Measurements from ENCODE around the gene BPIFB6.

BPIFB6 gene

GRCh38 chr20:33031531-33031930 lies at the start of gene BPIFB6:
BPIFB6 (plus strand) TSS chr20:33031648; CDS start chr20:33031648, 0 bp downstream.
- DNase-seq (ENCODE audit: low spot score) = no peak

DNA sequence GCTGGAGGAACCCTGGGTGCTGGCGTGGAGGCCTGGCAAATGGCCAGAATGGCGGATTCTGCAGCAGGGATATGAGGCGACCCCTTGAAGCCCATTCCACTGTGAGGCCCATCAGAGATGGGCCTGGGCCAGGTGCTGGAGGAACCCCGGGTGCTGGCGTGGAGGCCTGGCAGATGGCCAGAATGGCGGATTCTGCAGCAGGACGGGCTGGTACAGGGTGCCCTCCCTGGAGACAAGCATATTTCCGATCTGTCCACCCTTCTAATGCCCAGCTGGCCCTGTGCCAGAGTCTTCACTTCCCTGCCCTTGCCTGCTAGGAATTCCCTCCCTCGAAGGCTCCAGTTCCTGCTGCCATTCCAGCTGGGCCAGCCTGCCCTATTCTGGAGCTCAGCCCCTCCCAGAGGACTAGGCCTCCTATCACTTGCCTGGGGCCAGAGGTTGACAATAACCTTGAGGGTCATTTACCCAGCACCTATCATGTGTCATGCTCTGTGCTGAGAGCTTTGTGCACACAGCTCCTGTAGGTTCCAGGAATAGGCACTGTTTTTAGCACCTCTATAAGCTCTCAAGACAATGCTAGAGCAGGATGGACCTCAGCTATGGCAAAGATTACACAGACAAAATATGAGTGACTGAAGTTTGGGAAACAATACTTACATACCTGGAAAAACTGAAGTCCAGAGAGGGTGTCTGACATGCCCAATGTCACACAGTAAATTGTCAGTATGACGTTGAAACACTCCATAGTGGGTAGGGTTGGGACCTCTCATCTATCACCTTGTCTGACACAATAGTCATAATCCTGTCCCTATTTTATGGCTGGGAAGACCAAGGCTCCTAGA lies 48.6 kb upstream of the BPIFB6 start:
- peak; percentile 53 for DNase-seq (ENCODE audit: low spot score)

- DNase-seq (ENCODE audit: low spot score) = no peak
Measured at GRCh38 chr20:32983459-32984112, 47.9 kb upstream of the BPIFB6 start.

- peak; percentile 84 for DNase-seq (ENCODE audit: low spot score)
Measured at GRCh38 chr20:32984196-32984595, 47.3 kb upstream of the BPIFB6 start.

GRCh38 chr20:32984631-32985354 lies 46.7 kb upstream of the BPIFB6 start:
- DNase-seq (ENCODE audit: low spot score) = no peak

DNA sequence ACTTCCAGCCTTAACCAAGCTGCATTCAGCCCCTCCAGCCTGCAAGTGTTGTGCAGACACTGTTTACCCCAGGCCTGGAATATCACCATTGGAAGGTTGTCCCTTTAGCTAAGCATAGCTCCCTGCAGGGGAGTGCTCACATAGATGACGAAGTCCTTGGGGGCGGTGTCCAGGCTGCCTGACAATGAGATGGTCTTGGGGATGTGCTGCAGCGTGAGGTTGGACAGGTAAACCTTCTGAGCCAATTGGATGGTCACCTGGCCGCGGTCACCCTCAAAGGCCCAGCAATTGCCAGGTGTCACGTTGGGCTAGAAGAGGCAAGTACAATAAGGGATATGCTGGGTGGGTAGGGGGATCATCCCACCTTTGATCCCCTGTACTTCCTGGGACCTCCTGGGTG lies 45.9 kb upstream of the BPIFB6 start:
- DNase-seq (ENCODE audit: low spot score) = no peak

DNA sequence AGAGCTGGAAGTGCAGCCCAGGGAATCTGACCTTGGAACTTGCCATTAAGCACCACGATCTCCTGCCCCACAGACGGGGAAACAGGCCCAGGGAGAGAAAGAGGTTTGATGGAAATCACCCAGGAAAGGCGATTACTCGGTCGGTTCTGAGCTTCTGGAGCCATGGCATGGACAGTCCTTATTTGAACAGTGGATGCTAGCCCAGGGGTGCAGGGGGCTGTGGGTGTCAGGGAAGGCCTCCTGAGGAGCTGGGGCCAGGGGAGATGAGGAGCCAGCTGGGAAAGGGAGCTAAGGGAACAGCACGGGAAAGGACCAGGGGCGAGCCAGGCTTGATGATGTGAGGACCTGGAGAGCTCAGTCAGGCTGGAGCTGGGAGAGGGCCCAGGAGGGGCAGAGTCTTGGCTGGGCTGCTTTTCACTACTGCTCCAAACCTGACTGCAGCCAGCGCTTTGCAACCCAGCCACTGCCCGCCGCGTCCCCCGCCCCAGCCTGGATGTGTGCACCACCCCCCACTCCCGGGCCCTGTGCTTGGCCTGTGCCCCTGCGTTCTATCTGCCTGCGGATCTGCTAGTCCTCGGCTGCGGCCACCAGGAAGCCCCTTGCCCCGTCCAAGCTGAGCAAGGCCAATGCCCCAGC lies 45.0 kb upstream of the BPIFB6 start:
- DNase-seq (ENCODE audit: low spot score) = peak; percentile 42

DNA sequence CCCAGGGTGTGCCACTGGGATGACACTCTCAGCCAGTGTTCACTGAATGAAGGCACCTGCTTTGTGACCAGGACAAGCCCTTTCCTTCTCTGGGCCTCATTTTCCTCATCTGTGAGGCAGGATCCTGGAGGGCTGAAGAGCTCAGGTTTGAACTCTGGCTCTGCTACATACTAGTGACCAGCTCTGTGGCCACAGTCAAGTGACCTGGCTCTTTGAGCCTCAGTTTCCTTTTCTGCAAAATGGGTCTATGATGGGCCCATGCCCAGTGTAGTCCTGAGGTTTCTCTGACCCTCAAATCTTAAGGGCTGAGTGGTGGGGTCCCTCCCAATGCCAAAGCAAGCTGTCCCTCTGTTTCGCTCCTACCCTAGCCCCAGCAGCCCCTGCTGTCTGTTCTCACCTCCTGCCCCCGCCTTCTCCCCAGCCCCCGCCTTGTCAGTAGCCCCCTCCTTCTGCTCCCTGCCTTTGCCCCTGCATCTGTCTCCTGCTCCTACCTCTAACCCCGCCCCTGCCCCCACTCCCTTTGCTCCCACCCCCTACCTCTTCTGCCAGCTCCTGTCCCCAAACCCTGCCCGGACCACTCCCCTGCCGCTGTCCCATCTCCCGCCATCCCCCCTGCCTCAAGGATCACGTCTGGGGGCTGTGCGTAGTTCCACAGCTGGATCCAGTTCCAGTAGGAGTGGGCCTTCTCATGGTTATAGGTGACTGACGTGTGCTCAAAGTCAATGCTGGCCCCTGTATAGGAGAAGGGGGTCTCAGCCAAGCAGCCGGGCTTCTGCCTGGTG lies 44.2 kb upstream of the BPIFB6 start:
- no peak for DNase-seq (ENCODE audit: low spot score)

GRCh38 chr20:32988008-32988407 lies 43.4 kb upstream of the BPIFB6 start:
- DNase-seq (ENCODE audit: low spot score) = no peak

DNA sequence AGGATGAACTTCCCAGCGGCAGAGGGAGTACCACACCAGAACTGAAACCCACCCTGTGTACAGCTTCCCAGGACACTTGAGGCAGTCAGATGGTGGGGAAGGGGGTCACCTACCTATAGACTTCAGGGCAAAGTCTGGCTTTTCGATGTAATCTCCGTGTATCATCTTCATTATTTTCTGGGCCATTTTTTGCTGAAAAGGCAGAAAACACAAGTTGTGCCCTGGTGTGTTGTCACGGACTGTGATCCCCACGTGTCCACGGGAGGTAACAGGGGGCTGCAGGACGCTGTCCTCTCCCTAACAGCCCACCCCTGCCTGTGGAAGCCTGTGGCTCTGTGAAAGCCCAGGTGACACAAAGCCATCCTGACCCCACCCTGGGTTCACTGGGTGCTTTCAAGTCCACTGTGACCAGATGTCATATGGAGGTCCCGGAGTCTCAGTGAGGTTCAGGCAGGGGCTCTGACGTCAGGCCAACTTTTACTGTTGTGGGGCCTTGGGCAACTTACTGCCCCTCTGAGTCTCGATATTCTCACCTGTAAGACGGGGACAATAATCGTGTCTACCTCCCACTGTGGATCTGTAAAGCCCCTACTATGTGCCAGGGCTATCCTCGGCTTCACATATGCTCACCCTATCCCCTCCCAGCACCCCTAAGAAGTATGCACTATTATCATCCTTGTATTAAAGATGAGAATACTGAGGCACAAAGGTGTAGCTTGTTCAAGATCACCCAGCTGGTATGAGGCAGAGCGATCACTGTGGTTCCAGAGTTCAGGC lies 41.8 kb upstream of the BPIFB6 start:
- no peak for DNase-seq (ENCODE audit: low spot score)

DNA sequence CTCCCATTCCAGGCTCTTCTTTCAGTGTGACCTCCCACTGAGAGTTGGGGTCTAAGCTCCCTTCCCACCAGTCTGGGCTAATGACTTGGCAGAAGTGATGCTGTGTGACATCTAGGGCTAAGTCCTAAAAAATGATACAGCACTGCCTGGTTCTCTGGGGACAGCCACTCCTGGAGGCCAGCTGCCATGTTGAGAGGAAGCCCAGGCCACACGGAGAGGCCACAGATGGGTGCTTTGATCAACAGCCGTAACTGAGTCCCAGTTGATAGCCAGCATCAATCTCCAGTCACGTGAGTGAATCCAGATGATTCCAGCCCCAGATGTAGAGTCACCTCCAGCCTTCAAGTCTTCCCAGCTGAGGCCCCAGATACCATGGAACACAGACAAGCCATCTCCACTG lies 41.0 kb upstream of the BPIFB6 start:
- DNase-seq (ENCODE audit: low spot score) = no peak

DNA sequence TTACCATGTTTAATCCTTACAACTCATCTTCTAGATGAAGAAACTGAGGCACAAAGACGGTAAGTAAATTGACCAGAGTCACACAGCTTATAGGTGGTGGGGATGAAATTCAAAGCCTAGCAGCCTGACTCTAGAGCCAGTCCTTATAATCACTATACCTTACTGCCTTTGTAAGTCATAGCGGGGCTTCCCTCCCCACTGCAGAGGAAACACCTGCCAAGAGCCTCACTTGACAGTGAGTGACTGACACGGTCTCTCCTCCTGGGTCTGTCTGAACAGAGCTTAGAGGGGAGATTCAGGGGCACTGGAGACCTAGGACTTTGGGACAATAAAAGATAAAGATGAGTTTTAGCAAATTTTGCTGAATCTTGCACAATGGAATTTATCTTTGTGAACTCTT lies 40.1 kb upstream of the BPIFB6 start:
- no peak for DNase-seq (ENCODE audit: low spot score)

DNA sequence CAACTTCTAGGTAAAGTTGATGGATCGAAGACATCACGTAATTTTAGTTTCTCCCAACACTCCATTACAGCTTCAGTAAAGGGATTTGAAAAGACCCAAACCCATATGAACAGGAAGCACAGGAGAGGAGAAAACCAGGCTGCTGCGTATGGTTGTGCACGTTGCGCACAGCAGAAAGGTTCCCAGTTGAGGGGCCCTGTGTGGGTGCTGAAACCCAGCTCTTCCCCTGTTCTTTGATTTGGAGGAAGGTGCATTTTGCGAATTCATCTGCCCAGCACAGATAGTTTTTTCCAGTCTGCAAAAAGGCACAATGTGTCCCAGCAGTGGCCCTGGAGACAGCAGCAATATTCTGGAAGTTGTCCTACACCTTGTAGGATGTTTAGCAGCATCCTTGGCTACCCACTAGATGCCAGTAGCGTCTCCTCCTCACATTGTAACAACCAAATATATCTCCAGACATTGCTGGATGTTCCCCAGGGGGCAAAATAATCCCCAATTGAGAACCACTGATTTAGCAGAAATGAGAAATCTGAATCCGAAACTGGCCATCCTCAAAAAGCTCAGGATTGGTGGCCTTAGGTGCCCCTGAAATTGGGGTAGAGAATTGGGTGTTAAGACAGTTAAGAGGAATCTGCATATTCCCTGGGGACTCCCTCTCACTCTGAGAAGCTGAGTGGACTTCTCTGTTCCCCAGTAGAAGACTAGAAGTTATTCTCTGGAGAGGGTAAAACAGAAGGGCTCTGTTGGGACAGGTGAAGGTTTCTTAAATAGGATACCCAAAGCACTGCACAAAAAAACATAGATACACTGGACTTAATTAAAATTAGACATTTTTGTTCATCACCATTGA lies 39.4 kb upstream of the BPIFB6 start:
- DNase-seq (ENCODE audit: low spot score) = no peak

- DNase-seq (ENCODE audit: low spot score) = no peak
Measured at GRCh38 chr20:32993496-32994050, 37.9 kb upstream of the BPIFB6 start.

GRCh38 chr20:32995802-32996201 lies 35.6 kb upstream of the BPIFB6 start:
- DNase-seq (ENCODE audit: low spot score) = no peak

GRCh38 chr20:32997431-32997830 lies 34.0 kb upstream of the BPIFB6 start:
- no peak for DNase-seq (ENCODE audit: low spot score)

DNA sequence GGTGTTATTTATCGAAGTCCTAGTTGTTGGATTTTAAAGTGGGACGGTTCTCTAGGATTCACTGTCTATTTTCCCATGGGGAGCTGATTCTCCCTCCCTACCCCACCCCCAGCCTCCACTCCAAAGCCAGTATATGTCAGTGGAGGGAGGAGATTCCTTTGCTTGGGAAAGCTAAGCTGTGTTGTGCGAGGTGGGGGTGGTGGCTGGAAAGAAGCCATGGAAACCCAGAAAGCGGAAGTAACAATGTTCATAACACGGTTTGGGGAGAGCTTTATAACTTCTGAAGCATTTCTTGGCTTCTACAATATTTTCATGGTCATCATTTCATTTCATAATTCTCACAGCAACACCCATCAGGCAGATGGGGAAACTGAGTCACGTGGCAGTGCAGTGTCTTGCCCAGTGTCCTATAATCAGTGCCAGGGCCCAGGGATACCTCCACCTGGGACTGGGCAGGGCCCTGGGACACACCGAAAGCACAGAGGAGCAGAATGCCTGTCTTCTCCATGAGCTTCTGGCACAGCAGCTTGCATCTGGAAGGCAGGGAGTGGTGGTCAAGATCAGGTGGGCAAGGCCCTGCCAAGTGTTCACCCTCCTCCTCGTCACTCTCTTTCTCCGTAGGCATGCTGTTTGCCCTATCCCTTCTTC lies 31.7 kb upstream of the BPIFB6 start:
- DNase-seq (ENCODE audit: low spot score) = no peak

DNA sequence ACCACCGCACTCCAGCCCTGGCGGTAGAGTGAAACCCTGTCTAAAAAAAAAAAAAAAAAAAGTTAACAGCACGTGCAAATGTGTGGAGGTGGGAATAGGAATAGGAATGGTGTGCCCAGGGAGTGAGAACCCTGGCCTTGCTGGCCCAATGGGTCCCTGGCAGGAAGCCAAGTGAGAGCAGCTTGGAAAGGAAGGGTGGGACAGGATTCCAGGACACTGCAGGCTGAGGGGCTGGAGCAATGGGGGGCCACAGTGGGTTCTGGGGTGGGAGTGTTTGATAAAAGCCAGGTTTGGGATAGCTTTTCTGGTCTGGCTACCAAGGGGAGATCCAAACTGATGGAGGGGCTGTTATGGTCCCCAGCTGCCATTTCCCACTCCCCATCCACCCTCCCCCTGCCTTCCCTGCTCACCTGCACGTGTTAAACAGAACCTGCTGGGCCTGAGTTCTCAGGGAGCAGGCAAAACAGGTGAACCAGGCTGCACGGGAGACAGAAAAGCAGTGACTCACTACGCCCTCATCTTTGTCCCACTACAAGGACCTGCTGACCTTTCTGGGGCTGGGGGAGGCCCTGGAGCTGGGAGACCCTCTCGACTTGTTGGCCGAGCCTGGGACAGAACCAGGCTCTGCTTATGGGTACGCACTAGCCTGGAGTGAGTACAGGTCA lies 30.5 kb upstream of the BPIFB6 start:
- no peak for DNase-seq (ENCODE audit: low spot score)
